Measurements from ENCODE around the gene TRIM3. TPM values are rescaled to one million over a fixed set of nuclear protein-coding genes. Genes with fewer than 3 reads are reported as not detected.

Gene TRIM3
- total RNA-seq, 1 experiment from 2014 or later = 13.4 TPM

DNA sequence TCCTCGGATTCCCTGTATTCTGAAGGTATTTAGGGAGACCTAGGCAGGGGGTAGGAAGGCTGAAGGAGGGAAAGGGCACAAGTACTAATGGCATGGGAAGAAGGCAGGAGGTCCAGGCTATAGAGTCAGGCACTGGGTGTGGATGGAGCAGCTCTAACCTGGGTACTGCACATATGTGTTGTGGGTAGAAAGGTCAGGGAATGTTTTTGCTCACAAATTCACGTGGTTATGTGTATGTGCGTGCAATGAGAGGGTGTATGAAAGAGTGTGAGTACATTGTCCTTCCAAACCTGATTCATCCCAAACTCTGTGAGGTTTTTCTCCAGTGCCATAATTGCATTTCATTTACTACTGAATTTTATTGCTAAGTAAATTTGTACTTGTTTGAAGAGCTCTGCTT lies 46.5 kb upstream of the TRIM3 start:
- no peak overlapping the region for H3K4me2 ChIP-seq (ENCODE audit: low read length)
- ATAC-seq (no peak), DNase-seq (ENCODE audit: low read depth, low spot score) (no peak)
- no peaks in the 10 kb centered on the region for H3K27me3 ChIP-seq (ENCODE audit: insufficient read depth, low read length)
- TF ChIP-seq, protein P1, sequence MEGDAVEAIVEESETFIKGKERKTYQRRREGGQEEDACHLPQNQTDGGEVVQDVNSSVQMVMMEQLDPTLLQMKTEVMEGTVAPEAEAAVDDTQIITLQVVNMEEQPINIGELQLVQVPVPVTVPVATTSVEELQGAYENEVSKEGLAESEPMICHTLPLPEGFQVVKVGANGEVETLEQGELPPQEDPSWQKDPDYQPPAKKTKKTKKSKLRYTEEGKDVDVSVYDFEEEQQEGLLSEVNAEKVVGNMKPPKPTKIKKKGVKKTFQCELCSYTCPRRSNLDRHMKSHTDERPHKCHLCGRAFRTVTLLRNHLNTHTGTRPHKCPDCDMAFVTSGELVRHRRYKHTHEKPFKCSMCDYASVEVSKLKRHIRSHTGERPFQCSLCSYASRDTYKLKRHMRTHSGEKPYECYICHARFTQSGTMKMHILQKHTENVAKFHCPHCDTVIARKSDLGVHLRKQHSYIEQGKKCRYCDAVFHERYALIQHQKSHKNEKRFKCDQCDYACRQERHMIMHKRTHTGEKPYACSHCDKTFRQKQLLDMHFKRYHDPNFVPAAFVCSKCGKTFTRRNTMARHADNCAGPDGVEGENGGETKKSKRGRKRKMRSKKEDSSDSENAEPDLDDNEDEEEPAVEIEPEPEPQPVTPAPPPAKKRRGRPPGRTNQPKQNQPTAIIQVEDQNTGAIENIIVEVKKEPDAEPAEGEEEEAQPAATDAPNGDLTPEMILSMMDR (IDR thresholded peaks at IDR 0.05 in 2 of 3, conservative IDR thresholded peaks at IDR 0.05 in 1 of 3; ENCODE audit: borderline replicate concordance in 1 of 3, insufficient read depth in 1 of 3, low read depth in 2 of 3, low read length in 2 of 3) = no peak
- TF ChIP-seq, protein P2, sequence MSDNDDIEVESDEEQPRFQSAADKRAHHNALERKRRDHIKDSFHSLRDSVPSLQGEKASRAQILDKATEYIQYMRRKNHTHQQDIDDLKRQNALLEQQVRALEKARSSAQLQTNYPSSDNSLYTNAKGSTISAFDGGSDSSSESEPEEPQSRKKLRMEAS (IDR thresholded peaks at IDR 0.05) = no peak
- TF ChIP-seq ZFX (IDR thresholded peaks at IDR 0.05) (no peak), FOSL1 (IDR thresholded peaks at IDR 0.05; ENCODE audit: low read depth) (no peak), EZH2phosphoT487 (IDR thresholded peaks at IDR 0.05; ENCODE audit: borderline replicate concordance) (no peak), CEBPB (IDR thresholded peaks at IDR 0.05; ENCODE audit: low read depth) (no peak), RAD21 (IDR thresholded peaks at IDR 0.05; ENCODE audit: low read depth) (no peak), YY1 (IDR thresholded peaks at IDR 0.05; ENCODE audit: extremely low read depth, insufficient replicate concordance, low read depth, low read length) (no peak), SIN3A (IDR thresholded peaks at IDR 0.05; ENCODE audit: low read depth) (no peak), EGR1 (IDR thresholded peaks at IDR 0.05; ENCODE audit: low read depth) (no peak), EZH2 (IDR thresholded peaks at IDR 0.05) (no peak), SRF (IDR thresholded peaks at IDR 0.05; ENCODE audit: low read depth) (no peak), ELF1 (IDR thresholded peaks at IDR 0.05; ENCODE audit: borderline replicate concordance, low read depth) (no peak)
- TF ChIP-seq, protein P3, sequence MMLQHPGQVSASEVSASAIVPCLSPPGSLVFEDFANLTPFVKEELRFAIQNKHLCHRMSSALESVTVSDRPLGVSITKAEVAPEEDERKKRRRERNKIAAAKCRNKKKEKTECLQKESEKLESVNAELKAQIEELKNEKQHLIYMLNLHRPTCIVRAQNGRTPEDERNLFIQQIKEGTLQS (IDR thresholded peaks at IDR 0.05) = no peak
- TF ChIP-seq, protein P4, sequence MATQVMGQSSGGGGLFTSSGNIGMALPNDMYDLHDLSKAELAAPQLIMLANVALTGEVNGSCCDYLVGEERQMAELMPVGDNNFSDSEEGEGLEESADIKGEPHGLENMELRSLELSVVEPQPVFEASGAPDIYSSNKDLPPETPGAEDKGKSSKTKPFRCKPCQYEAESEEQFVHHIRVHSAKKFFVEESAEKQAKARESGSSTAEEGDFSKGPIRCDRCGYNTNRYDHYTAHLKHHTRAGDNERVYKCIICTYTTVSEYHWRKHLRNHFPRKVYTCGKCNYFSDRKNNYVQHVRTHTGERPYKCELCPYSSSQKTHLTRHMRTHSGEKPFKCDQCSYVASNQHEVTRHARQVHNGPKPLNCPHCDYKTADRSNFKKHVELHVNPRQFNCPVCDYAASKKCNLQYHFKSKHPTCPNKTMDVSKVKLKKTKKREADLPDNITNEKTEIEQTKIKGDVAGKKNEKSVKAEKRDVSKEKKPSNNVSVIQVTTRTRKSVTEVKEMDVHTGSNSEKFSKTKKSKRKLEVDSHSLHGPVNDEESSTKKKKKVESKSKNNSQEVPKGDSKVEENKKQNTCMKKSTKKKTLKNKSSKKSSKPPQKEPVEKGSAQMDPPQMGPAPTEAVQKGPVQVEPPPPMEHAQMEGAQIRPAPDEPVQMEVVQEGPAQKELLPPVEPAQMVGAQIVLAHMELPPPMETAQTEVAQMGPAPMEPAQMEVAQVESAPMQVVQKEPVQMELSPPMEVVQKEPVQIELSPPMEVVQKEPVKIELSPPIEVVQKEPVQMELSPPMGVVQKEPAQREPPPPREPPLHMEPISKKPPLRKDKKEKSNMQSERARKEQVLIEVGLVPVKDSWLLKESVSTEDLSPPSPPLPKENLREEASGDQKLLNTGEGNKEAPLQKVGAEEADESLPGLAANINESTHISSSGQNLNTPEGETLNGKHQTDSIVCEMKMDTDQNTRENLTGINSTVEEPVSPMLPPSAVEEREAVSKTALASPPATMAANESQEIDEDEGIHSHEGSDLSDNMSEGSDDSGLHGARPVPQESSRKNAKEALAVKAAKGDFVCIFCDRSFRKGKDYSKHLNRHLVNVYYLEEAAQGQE (IDR thresholded peaks at IDR 0.05; ENCODE audit: low read depth) = no peak
- CTCF ChIA-PET = no interaction called here
- H3K4me1 ChIP-seq (ENCODE audit: control insufficient read depth in 1 of 2, insufficient read depth in 2 of 2, low read length in 2 of 2) = peaks cover 8 to 11% of the 10 kb centered on the region in 2 experiments; a peak in 3 of 4 replicates
- POLR2A ChIA-PET = no interaction called here
- H3K9me2 ChIP-seq (ENCODE audit: insufficient read depth) = no peaks in the 10 kb centered on the region
- no peak overlapping the region for H3K9ac ChIP-seq (ENCODE audit: low read length)
- no peaks in the 10 kb centered on the region for H3K79me2 ChIP-seq (ENCODE audit: insufficient read depth, low read length)
- BruUV-seq (replicated peaks) = no TSS peak
- no peaks in the 10 kb centered on the region for H4K20me1 ChIP-seq (ENCODE audit: insufficient read depth)
- RAD21 ChIA-PET (ENCODE audit: low non-redundant PET in 1 of 2, low total read pairs in 2 of 2, uncharacterized antibody in 2 of 2, unreplicated experiment in 2 of 2) = no interaction called here
- intact Hi-C loops (cut with micrococcal nuclease) = no loop called here
- H3K4me3 ChIP-seq (replicated peaks in 1 of 2; ENCODE audit: low read depth in 1 of 2, low read length in 2 of 2) = no peak overlapping the region
- H3K9me3 ChIP-seq (ENCODE audit: control insufficient read depth in 1 of 2, insufficient read depth in 1 of 2, low read depth in 1 of 2, low read length in 2 of 2) = no peaks in the 10 kb centered on the region
- H3K36me3 ChIP-seq (ENCODE audit: control insufficient read depth in 1 of 2, insufficient read depth in 2 of 2, low read length in 2 of 2) = no peaks in the 10 kb centered on the region
- no peak overlapping the region for H2AFZ ChIP-seq (ENCODE audit: low read depth, low read length, poor library complexity, severe bottlenecking)
- H3K27ac ChIP-seq (ENCODE audit: low read depth, low read length) = no peak overlapping the region
